ENCODE data around the gene NTRK3.
"Not testable (repeated sequence)": the region's sequence is repeated elsewhere in the genome, so short reads cannot be mapped to it uniquely, and the experiment has no call there.

Gene NTRK3

GRCh38 chr15:88115486-88116152 lies 140.9 kb downstream of the NTRK3 start:
- DNase-seq = no peak

GRCh38 chr15:88113613-88114308 lies 142.8 kb downstream of the NTRK3 start:
- peak; percentile 22 for DNase-seq

GRCh38 chr15:88108991-88109390 lies 147.5 kb downstream of the NTRK3 start:
- no peak for DNase-seq

GRCh38 chr15:88108477-88108876 lies 148.1 kb downstream of the NTRK3 start:
- no peak for DNase-seq

- DNase-seq = no peak
Measured at GRCh38 chr15:88106074-88106473, 150.5 kb downstream of the NTRK3 start.

GRCh38 chr15:88104357-88104756 lies 152.2 kb downstream of the NTRK3 start:
- DNase-seq = no peak

- peak; percentile 35 for DNase-seq
Measured at GRCh38 chr15:88100181-88100580, 156.4 kb downstream of the NTRK3 start.

- DNase-seq = no peak
Measured at GRCh38 chr15:88098361-88098760, 158.2 kb downstream of the NTRK3 start.

GRCh38 chr15:88091444-88092016 lies 165.0 kb downstream of the NTRK3 start:
- no peak for DNase-seq

GRCh38 chr15:88090481-88091011 lies 166.0 kb downstream of the NTRK3 start:
- no peak for DNase-seq

- no peak for DNase-seq
Measured at GRCh38 chr15:88089731-88090130, 166.8 kb downstream of the NTRK3 start.

GRCh38 chr15:88089024-88089620 lies 167.4 kb downstream of the NTRK3 start:
- DNase-seq = no peak

- DNase-seq = no peak
Measured at GRCh38 chr15:88083811-88084760, 172.5 kb downstream of the NTRK3 start.

- DNase-seq = no peak
Measured at GRCh38 chr15:88080616-88081015, 175.9 kb downstream of the NTRK3 start.

- no peak for DNase-seq
Measured at GRCh38 chr15:88077296-88078020, 179.1 kb downstream of the NTRK3 start.

- DNase-seq = no peak
Measured at GRCh38 chr15:88076328-88076727, 180.2 kb downstream of the NTRK3 start.

GRCh38 chr15:88075102-88075501 lies 181.4 kb downstream of the NTRK3 start:
- DNase-seq = no peak

GRCh38 chr15:88074386-88074785 lies 182.2 kb downstream of the NTRK3 start:
- no peak for DNase-seq

- no peak for DNase-seq
Measured at GRCh38 chr15:88073391-88073691, 183.2 kb downstream of the NTRK3 start.

- no peak for DNase-seq
Measured at GRCh38 chr15:88072598-88073390, 183.7 kb downstream of the NTRK3 start.

- not testable (repeated sequence) for DNase-seq
Measured at GRCh38 chr15:88072133-88072532, 184.4 kb downstream of the NTRK3 start.
